Omental fat pad (tissue), 4 donors: ENCODE data around the gene MLXIP. TPM values are rescaled to one million over a fixed set of nuclear protein-coding genes. Genes with fewer than 3 reads are reported as not detected.

ENCODE experiments used
- ATAC-seq: fragments of 150-250 bp; one replicate; pipeline ENCODE4 v1.9.1; 2016; ENCODE audit warnings: mild to moderate bottlenecking, moderate library complexity; ENCODE audit not compliant: low FRiP score
- DNase-seq: peaks from one replicate; pipeline ENCODE4 v3.0.0-alpha.2; 2019; ENCODE audit warnings: low spot score
- CTCF ChIP-seq, 3 donors: fragments of 450-650 bp; IDR thresholded peaks; one replicate each; pipeline ENCODE4 v1.5.1; 2016 to 2017; ENCODE audit warnings: antibody characterized with exemption in 3 of 3, mild to moderate bottlenecking in 3 of 3, moderate library complexity in 2 of 3
- total RNA-seq, 4 donors: library from RNA; depleted of rRNA; stranded (reverse); fragments of >200 nt; gene quantifications; one replicate each; pipeline ENCODE4 v1.1.0, GENCODE V29; 2016

The MLXIP gene
- total RNA-seq, 4 donors from 2014 or later = 17.4 to 49.6 (median 32.6) TPM

GRCh38 chr12:122187466-122187865 is 108.9 kb downstream of the MLXIP start:
- no peak for ATAC-seq
- TF ChIP-seq CTCF (IDR thresholded peaks at IDR 0.05) = no peak
- DNase-seq = no peak

- ATAC-seq (no peak), DNase-seq (no peak)
- TF ChIP-seq CTCF (IDR thresholded peaks at IDR 0.05) = no peak
Observed at GRCh38 chr12:122189626-122190475, 111.3 kb downstream of the MLXIP start.

GRCh38 chr12:122190842-122191668 is 112.5 kb downstream of the MLXIP start:
- DNase-seq = no peak
- no peak for ATAC-seq
- no peak for TF ChIP-seq CTCF (IDR thresholded peaks at IDR 0.05)

GRCh38 chr12:122192441-122192840 is 113.9 kb downstream of the MLXIP start:
- DNase-seq (no peak), ATAC-seq (no peak)
- TF ChIP-seq CTCF (IDR thresholded peaks at IDR 0.05) = no peak

GRCh38 chr12:122194804-122195203 is 116.2 kb downstream of the MLXIP start:
- DNase-seq (no peak), ATAC-seq (no peak)
- TF ChIP-seq CTCF (IDR thresholded peaks at IDR 0.05) = no peak

- DNase-seq (no peak), ATAC-seq (no peak)
- TF ChIP-seq CTCF (IDR thresholded peaks at IDR 0.05) = no peak
Observed at GRCh38 chr12:122195405-122195804, 116.8 kb downstream of the MLXIP start.

Other genes starting within 250 kb of the MLXIP start
- gene HPD, start 219.9 kb upstream of the MLXIP start, total RNA-seq = 1 to 10 TPM in 3 of 4 donors, under 1 TPM in 1; 0.82 to 8.5 (median 1.6) TPM
- gene PSMD9, start 190.0 kb upstream of the MLXIP start, total RNA-seq = 10 to 100 TPM; 40.5 to 73.1 (median 57.2) TPM
- gene CFAP251, start 160.2 kb upstream of the MLXIP start, total RNA-seq = 10 to 100 TPM in 1 of 4 donors, 1 to 10 TPM in 3; 4.6 to 15.3 (median 7.1) TPM
- 1 to 10 TPM; 2.8 to 4.9 (median 3.4) TPM for gene BCL7A, start 56.9 kb upstream of the MLXIP start, total RNA-seq
- gene IL31, start 95.5 kb downstream of the MLXIP start, total RNA-seq = not detected
- 1 to 10 TPM in 2 of 4 donors, under 1 TPM in 1, not detected in 1; 0.84 to 1.6 (median 1.1) TPM for gene LRRC43, start 104.4 kb downstream of the MLXIP start, total RNA-seq
- under 1 TPM in 2 of 4 donors, not detected in 2; 0.24 to 0.37 TPM for gene B3GNT4, start 125.0 kb downstream of the MLXIP start, total RNA-seq
- 10 to 100 TPM; 40.7 to 54.3 (median 48.7) TPM for gene DIABLO, start 147.3 kb downstream of the MLXIP start, total RNA-seq
- 10 to 100 TPM in 3 of 4 donors, 1 to 10 TPM in 1; 8.7 to 17.7 (median 11.0) TPM for gene VPS33A, start 187.7 kb downstream of the MLXIP start, total RNA-seq